GOT3 (cell line): ENCODE data around the gene C6orf132.

ENCODE experiments used
- DNase-seq: peaks from one replicate; lab custom pipeline; 2025; ENCODE audit warnings: mixed read lengths; lab: John Stamatoyannopoulos, UW

C6orf132 gene

GRCh38 chr6:42135161-42135560, 7.3 kb downstream of the C6orf132 start:
- DNase-seq = no peak

GRCh38 chr6:42133926-42134325, 8.5 kb downstream of the C6orf132 start:
- no peak for DNase-seq

GRCh38 chr6:42131531-42131930, 10.9 kb downstream of the C6orf132 start:
- DNase-seq = no peak

GRCh38 chr6:42129360-42129676, 13.1 kb downstream of the C6orf132 start:
- no peak for DNase-seq

DNA sequence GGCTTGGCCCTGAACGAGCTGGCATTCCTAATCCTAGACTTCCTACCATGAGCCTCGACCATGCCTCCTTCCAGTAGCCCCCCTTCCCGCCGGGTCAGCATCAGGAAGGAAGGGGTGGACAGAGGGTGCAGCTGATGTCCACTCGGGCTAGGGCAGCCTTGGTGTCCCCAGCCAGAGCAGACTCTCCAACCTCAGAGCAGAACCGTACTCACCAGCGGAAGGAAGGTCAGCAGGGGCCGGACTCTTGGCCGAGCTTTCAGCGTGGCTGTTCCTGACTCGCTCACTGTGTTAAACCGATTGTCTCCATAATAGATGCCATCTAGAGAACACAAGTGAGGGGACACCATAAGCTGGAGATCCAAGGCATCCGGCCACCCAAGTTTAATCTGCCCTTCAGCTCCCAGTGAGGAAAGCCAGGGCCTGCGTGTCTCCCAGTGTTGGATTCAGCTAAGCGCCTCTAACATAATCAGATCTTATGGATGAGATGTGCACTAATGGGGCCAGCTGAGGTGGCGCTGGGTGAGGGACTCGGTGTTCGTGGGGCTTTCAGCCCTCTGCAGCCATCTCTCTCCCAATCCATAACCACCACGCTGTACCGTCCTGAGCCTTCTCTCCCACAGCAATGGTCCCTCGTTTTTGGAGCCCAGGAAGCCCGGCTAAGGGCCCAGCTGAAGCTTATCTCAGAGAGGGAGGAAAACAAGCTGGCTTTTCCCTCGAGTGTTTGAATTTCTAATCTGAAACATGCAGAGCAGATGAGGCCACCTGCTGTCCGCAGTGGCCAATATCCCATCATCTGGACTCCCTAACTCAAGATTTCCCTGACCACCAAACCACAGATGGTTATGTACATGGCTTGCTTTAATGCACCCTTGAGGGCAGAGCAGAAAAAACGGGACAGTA, 13.7 kb downstream of the C6orf132 start:
- no peak for DNase-seq

DNA sequence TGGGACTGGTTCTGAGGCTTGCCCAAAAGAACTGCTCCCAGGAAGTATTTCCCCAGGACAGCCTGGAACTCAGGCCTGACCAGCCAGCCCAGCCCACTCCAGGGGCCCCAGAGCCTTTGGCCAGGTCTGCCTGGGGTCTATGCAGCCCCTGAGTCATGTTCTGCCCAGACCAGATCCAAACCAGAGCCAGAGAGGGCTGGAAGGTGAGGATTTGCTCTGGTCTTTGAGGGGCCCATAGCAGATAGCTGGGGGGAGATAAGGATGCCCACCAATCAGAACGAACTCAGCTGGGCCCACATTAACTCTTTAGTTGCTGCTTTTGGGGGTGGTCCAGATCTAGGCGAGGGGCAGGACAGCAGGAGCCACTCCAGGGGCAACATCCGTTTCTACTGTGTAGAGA, 16.8 kb downstream of the C6orf132 start:
- no peak for DNase-seq

DNA sequence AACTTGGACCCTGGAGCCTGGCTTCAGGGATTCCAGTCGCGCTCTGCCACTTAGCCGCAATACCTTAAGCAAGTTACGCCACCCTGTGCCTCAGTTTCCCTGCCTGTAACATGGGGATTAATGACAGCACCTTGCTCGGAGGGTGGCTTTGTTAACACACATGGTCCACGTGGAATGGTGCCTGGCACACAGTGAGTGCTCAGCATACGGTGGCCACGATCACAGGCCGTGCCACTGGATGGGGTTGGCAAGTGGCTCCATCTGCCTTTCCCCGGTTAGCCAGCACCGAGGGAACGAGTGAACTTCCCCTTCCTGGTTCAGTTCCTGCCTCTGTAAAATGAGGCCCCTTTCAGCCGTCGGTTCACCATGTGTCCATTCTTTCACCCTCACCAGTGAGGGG, 17.2 kb downstream of the C6orf132 start:
- no peak for DNase-seq

DNA sequence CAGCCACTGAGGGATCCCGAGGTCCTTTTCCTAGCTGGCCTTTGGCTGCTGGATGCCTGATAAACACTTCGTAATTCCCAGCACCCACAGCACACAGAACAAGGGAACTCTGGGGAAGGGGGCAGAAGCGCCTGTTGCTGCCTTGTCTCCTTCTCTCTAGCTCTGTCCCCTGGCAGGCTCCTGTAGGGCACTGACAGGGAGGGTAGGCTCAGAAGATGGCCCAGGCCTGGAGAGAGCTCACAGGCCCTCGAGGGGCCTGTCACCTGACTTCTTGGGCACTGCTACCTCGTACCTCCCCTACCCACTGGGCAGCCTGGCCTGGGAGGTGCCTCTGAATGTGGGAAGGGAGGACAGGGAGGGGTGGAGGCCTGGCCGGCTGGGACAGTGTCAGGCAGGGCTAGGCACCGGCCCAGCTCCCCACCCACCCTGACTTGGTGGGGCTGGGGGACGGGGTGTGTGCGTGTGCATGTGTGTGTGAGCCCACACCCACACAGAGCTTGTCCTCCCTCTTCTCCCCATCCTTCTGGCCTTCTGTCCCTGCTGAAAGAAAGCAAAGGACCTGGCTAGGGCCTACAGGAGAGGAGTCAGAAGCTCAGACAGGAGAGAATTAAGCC, 18.1 kb downstream of the C6orf132 start:
- no peak for DNase-seq

DNA sequence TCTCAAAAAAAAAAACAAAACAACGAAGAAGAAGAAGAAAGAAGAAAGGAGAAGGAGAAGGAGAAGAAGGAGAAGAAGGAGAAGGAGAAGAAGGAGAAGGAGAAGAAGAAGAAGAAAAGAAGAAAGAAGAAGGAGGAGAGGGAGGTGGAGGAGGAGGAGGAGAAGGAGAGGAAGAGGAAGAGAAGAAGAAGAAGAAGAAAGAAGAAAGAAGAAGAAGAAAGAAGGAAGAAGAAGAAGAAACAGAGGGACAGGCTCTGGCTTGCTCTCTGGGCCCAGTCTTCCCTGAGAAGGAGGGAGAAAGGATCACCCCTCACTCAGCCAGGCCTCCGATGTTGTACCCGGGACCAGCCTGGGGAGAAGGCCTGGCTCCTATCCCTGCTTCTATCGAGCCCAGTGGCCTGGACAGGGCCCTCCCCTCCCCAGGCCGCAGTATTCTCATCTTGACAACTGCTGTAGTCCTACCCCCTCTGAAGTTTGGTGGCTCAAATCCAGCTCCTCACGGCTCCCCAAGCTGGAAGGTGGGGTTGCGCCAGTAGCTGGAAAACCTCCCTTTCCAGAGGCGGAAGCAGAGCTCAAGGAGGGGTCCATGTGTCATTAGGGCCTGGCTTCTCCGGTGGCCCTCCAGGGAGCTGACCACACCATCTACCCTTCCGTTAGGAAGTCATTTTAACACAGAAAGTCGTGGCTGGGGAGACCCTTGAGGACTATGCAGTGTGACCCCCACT, 18.9 kb downstream of the C6orf132 start:
- DNase-seq = no peak

DNA sequence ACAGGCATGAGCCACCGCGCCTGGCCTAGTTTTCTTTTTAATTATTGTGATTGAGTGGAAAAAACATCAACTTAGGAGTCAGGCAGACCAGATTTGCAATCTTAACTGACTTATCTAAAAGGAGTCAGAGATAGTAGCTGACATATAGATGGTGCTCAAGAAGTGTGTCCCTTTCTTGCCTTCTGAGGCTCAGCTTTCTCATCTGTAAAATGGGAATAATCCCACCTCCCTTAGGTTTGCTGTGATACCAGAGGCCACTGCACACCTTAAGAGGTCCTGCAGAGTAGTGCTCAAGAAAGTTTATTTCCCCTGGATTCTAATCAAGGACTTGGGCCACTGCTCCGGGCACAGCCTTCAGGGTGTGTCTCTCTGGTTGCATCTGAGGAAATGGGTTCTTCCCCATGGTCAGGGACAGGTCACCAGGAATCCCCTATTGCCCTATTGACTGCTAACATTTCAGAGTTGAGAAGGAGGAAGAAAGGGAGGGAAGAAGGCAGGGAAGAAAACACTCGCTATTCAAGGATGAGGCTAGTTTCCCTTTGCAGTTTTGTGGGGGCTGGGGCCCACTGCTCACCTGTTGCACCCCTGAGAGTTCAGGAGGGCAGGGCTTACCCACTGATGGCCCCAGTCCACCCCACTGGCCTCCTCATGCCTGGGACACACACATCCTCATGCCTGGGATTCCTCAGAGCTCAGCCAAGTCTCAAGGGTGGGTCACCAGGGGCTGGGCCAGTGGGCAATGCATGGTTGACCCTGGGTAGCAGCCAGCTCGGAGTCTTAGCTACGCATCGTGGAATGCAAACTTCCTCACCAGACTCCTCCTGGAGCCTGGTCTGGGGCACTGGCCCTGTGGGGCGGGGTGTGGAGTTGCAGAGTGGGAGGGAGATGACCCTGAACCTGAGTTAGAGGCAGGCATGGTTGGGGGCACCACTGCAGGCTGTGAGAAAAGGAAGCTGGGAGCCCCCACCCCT, 21.2 kb downstream of the C6orf132 start:
- DNase-seq = no peak

DNA sequence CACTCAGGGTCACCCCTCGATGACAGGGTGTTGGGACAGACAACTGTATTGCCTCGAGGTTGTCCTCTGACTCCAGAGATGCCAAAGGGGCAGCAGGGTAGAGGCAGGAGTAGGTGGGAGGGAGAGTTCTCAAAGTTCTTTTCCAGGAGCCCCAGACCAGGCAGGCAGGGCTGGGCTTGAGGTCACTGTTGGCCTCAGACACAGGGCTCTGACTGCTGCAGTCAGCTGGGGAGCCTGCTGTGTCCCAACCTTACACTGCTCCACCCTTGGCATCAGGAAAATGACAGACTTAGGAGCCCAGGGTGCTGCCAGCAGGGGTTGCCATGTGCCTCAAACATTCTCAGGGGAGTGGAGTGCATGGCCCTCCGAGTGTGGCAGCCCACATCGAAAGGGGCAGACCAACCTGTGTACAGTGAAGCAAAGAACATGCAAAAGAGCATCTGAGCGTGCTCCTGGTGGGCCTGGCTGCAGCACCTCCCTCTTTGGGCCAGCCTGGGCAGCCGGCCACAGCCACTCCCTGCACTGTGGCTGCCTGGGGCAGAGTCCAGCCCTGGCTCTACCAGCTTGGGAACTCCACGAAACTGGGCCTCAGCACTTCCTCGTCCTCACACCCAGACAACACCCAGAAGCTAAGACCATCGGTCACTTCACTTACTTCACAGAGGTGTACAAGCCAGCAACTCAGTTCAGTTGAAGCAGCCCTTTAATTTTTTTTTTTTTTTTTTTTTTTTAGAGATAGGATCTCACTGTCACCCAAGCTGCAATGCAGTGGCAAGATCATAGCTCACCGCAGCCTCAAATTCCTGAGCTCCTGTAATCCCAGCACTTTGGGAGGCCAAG, 24.0 kb downstream of the C6orf132 start:
- no peak for DNase-seq

DNA sequence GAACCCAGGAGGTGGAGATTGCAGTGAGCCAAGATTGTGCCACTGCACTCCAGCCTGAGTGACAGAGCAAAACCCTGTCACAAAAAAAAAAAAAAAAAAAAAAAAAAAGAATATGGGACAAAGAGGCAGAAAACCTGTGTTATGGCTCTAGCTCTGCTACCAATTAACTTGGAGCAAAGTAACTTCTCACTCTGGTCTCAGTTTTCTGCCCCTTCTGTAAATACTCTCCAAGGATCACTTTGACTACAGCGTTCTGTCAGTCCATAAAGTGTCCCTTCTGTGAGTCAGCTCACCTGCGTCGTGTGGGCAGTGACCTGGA, 24.6 kb downstream of the C6orf132 start:
- DNase-seq = no peak

GRCh38 chr6:42113936-42114636, 28.3 kb downstream of the C6orf132 start:
- no peak for DNase-seq

- DNase-seq = no peak
Measured at GRCh38 chr6:42112351-42112750, 30.1 kb downstream of the C6orf132 start.

DNA sequence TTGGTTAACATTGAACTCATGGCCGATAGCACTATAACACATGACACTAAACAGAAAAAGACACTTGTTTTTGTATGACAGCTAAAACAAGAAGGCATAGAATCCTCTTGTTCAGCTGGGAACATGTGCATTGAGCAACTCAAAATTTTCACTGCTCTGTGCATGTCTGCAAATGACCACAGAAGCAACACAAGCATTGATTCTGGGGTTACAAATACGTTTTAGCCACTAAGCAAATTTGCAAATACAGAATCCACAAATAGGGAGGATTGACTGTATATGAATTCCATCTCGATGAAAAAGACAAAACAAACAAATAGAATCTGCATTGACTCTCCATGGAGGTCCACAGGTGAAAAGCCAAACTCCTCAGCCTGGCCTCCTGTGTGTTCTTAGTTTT, 31.7 kb downstream of the C6orf132 start:
- DNase-seq = no peak

DNA sequence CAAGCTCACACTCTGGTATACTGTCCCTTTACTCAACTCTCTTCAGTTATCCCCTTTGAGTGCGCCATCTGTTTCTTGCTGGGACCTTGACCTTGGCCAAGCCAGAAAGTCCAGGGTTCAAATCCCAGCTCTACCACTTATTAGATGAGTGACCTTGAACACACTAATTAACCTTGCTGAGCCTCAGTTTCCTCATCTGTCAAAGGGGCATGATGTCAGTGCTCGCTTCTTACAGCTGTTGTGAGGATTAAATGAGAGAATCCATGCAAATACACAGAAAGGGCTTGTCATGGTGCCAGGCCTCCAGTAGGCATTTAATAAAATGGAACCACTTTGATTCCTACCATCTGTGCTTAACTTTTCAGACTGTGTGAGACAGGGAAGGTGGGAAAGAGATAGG, 34.3 kb downstream of the C6orf132 start:
- no peak for DNase-seq

DNA sequence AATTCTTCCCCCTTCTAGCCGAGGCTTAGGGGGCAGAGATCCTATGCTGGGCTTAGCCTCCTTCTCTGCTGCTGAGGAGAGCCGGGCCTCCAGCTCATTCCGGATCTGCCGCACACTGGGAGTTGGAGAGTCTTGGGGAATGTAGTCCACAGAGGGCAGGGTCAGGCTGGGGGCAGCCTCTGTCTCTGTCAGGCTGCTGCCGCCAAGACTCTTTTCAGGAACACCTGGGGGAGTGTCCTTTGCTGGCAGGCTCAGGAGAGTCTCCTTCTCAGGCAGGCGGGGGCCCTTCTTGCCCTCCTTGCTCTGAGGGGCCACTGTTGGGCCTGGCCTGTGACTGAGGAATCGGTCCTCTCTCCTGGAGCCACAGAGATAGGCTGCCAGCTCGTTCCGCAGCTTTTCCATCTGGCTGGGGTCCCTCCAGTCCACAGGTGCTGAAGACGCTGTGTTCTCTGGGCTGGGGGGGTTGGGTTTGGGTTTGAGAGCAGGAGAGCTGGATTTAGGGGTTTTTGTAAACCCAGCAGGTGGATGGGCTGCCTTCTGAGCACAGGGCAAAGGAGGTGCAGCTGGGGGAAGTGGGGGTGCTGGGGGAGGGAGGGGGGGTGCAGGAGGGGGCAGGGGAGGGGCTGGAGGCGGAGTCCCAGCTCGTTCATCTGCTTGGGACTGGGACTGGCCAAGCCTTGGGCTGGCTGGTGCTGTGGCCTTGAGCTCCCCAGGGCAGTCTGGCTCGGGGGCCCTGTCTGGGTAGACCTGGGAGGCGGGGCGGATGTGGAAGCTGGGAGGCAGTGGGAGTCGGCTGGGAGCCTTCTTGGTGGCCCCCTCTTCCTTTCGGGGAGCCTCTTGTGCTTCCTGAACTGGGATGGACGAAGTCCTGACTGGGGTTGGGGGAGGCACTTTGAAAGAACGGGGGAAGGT, 36.1 kb downstream of the C6orf132 start:
- DNase-seq = no peak

DNA sequence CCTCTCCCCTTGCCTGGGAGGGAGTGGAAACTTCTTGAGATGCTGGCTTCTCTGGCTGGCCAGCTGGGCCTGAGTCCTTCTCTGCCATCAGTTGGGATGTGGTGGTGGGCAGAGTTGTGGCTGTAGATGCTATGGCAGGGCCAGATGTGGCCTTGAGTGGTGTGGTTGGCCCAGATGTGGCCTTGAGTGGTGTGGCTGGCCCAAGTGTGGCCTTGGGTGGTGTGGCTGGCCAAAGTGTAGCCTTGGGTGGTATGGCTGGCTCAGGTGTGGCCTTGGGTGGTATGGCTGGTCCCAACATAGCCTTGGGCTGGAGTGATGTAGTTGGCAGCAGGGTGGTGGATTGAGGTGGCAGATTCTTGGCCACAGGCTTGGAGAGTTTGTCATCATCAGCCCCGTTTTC, 36.7 kb downstream of the C6orf132 start:
- DNase-seq = no peak

GRCh38 chr6:42105156-42105648, 37.2 kb downstream of the C6orf132 start:
- no peak for DNase-seq
